Naive B cell (primary cell): Measurements from ENCODE around the gene TSPAN33. TPM values are rescaled to one million over a fixed set of nuclear protein-coding genes. Genes with fewer than 3 reads are reported as not detected.

Source experiments
- ATAC-seq, 2 donors: fragments of 150-1000 bp; cut with Tn5 transposase; 2 replicates each; pipeline ENCODE4 v1.10.0; 2021; ENCODE audit warnings: low read depth in 2 of 2, mild to moderate bottlenecking in 2 of 2, moderate library complexity in 2 of 2
- DNase-seq: peaks from one replicate; pipeline ENCODE4 v3.0.0; 2022
- H3K27ac Mint-ChIP-seq, 6 donors: one replicate each; pipeline ENCODE4 v1.8.0; 2020 to 2022; ENCODE audit warnings: mild to moderate bottlenecking in 6 of 6, mixed read lengths in 6 of 6, moderate library complexity in 5 of 6, inconsistent platforms in 2 of 6
- H3K27me3 Mint-ChIP-seq, 3 donors: one replicate each; pipeline ENCODE4 v1.8.0; 2021 to 2022; ENCODE audit warnings: mixed read lengths in 3 of 3, mild to moderate bottlenecking in 1 of 3
- H3K36me3 Mint-ChIP-seq, 2 donors: one replicate each; pipeline ENCODE4 v1.8.0; 2020 to 2022; ENCODE audit warnings: mixed read lengths in 2 of 2, inconsistent platforms in 1 of 2, mild to moderate bottlenecking in 1 of 2
- H3K4me1 Mint-ChIP-seq, 3 donors: one replicate each; pipeline ENCODE4 v1.8.0; 2020 to 2022; ENCODE audit warnings: mixed read lengths in 3 of 3, inconsistent platforms in 1 of 3, mild to moderate bottlenecking in 1 of 3, moderate library complexity in 1 of 3
- H3K4me3 Mint-ChIP-seq, 8 donors: one replicate each; pipeline ENCODE4 v1.8.0; 2020 to 2022; ENCODE audit warnings: mild to moderate bottlenecking in 8 of 8, mixed read lengths in 8 of 8, moderate library complexity in 8 of 8, inconsistent platforms in 2 of 8
- H3K9me3 Mint-ChIP-seq, 7 donors: one replicate each; pipeline ENCODE4 v1.8.0; 2020 to 2022; ENCODE audit warnings: mixed read lengths in 7 of 7, mild to moderate bottlenecking in 5 of 7, inconsistent platforms in 2 of 7, moderate library complexity in 1 of 7
- polyA plus RNA-seq, 6 donors: library from polyadenylated mRNA; unstranded; fragments of 300-500 nt; fragmentation: Illumina TruSeq; gene quantifications; one replicate each; pipeline ENCODE4 v1.2.3, GENCODE V29; 2021; ENCODE audit warnings: low read depth in 6 of 6

The TSPAN33 gene
- polyA plus RNA-seq, 6 donors from 2014 or later, result 92.8 to 171 (median 136) TPM

- no peaks in the 10 kb centered on the region for H3K36me3 Mint-ChIP-seq
- H3K27ac Mint-ChIP-seq, result peak overlapping the region in 3 of 6 donors; percentile 73 to 86 (median 75)
- peak overlapping the region; percentile 71 to 94 (median 86) for H3K4me3 Mint-ChIP-seq
- DNase-seq, result no peak
- peaks cover 20 to 28% (median 20%) of the 10 kb centered on the region in 3 donors for H3K4me1 Mint-ChIP-seq
- H3K27me3 Mint-ChIP-seq, result peaks cover 21 to 35% (median 34%) of the 10 kb centered on the region in 3 donors
- ATAC-seq, result peak; percentile 32 to 43
- H3K9me3 Mint-ChIP-seq, result no peaks in the 10 kb centered on the region
Measured at GRCh38 chr7:129188892-129189660, 44.6 kb downstream of the TSPAN33 start.

- DNase-seq (no peak), ATAC-seq (no peak)
- H3K4me1 Mint-ChIP-seq, result peaks cover 20 to 28% (median 20%) of the 10 kb centered on the region in 3 donors
- peaks cover 21 to 35% (median 34%) of the 10 kb centered on the region in 3 donors for H3K27me3 Mint-ChIP-seq
- no peaks in the 10 kb centered on the region for H3K36me3 Mint-ChIP-seq
- H3K27ac Mint-ChIP-seq, result peak overlapping the region in 3 of 6 donors; percentile 75 to 86 (median 83)
- peak overlapping the region; percentile 71 to 94 (median 85) for H3K4me3 Mint-ChIP-seq
- H3K9me3 Mint-ChIP-seq, result no peaks in the 10 kb centered on the region
Measured at GRCh38 chr7:129189661-129190310, 45.3 kb downstream of the TSPAN33 start.

GRCh38 chr7:129191272-129191671, 46.8 kb downstream of the TSPAN33 start:
- Mint-ChIP-seq H3K9me3 (no peaks in the 10 kb centered on the region), H3K27me3 (peaks cover 21 to 35% (median 34%) of the 10 kb centered on the region in 3 donors), H3K4me3 (peak overlapping the region in 1 of 8 donors; percentile 64), H3K27ac (no peak overlapping the region), H3K36me3 (no peaks in the 10 kb centered on the region), H3K4me1 (peaks cover 20 to 27% (median 20%) of the 10 kb centered on the region in 3 donors)
- no peak for DNase-seq
- no peak for ATAC-seq

- ATAC-seq, result no peak
- no peak overlapping the region for H3K4me3 Mint-ChIP-seq
- H3K36me3 Mint-ChIP-seq, result no peaks in the 10 kb centered on the region
- peaks cover 16 to 30% (median 26%) of the 10 kb centered on the region in 3 donors for H3K27me3 Mint-ChIP-seq
- H3K9me3 Mint-ChIP-seq, result peaks cover 0 to 4% (median 0%) of the 10 kb centered on the region in 7 donors
- no peak overlapping the region for H3K27ac Mint-ChIP-seq
- H3K4me1 Mint-ChIP-seq, result peaks cover 20 to 21% (median 20%) of the 10 kb centered on the region in 3 donors
- DNase-seq, result no peak
Measured at GRCh38 chr7:129193892-129194291, 49.4 kb downstream of the TSPAN33 start.

GRCh38 chr7:129197771-129198170, 53.3 kb downstream of the TSPAN33 start:
- no peak overlapping the region for H3K27ac Mint-ChIP-seq
- peak; percentile 45 to 60 for ATAC-seq

GRCh38 chr7:129199406-129199805, 54.9 kb downstream of the TSPAN33 start:
- Mint-ChIP-seq H3K4me3 (no peak overlapping the region), H3K9me3 (peaks cover 0 to 4% (median 0%) of the 10 kb centered on the region in 7 donors), H3K36me3 (no peaks in the 10 kb centered on the region), H3K27ac (no peak overlapping the region), H3K4me1 (peaks cover 9 to 13% (median 11%) of the 10 kb centered on the region in 3 donors), H3K27me3 (no peaks in the 10 kb centered on the region)
- ATAC-seq (no peak), DNase-seq (no peak)

More at GRCh38 chr7:129197771-129198170, 53.3 kb downstream of the TSPAN33 start:
- no peak for DNase-seq
- H3K27me3 Mint-ChIP-seq, result peaks cover 0 to 1% (median under 1%) of the 10 kb centered on the region in 3 donors
- peaks cover 0 to 4% (median 0%) of the 10 kb centered on the region in 7 donors for H3K9me3 Mint-ChIP-seq
- no peaks in the 10 kb centered on the region for H3K36me3 Mint-ChIP-seq
- H3K4me1 Mint-ChIP-seq, result peaks cover 9 to 13% (median 11%) of the 10 kb centered on the region in 3 donors
- peak overlapping the region in 1 of 8 donors; percentile 46 for H3K4me3 Mint-ChIP-seq

GRCh38 chr7:129202058-129202777, 57.7 kb downstream of the TSPAN33 start:
- H3K9me3 Mint-ChIP-seq, result peaks cover 0 to 4% (median 0%) of the 10 kb centered on the region in 7 donors
- H3K27me3 Mint-ChIP-seq, result no peaks in the 10 kb centered on the region
- peaks cover 9 to 13% (median 11%) of the 10 kb centered on the region in 3 donors for H3K4me1 Mint-ChIP-seq
- H3K27ac Mint-ChIP-seq, result peak overlapping the region in 1 of 6 donors; percentile 9
- no peak overlapping the region for H3K4me3 Mint-ChIP-seq
- no peak for DNase-seq
- no peak for ATAC-seq
- H3K36me3 Mint-ChIP-seq, result no peaks in the 10 kb centered on the region

- H3K27ac Mint-ChIP-seq, result peak overlapping the region in 1 of 6 donors; percentile 10
- no peaks in the 10 kb centered on the region for H3K27me3 Mint-ChIP-seq
- no peaks in the 10 kb centered on the region for H3K36me3 Mint-ChIP-seq
- no peak for DNase-seq
- peaks cover 2 to 4% (median 3%) of the 10 kb centered on the region in 3 donors for H3K4me1 Mint-ChIP-seq
- no peak for ATAC-seq
- no peak overlapping the region for H3K4me3 Mint-ChIP-seq
- H3K9me3 Mint-ChIP-seq, result peaks cover 0 to 3% (median 0%) of the 10 kb centered on the region in 7 donors
Measured at GRCh38 chr7:129203050-129203741, 58.7 kb downstream of the TSPAN33 start.

- no peak overlapping the region for H3K4me3 Mint-ChIP-seq
- H3K4me1 Mint-ChIP-seq, result peaks cover 0 to 2% (median under 1%) of the 10 kb centered on the region in 3 donors
- peak overlapping the region in 2 of 6 donors; percentile 66 to 86 for H3K27ac Mint-ChIP-seq
- no peak for DNase-seq
- peak in 1 of 2 donors; percentile 20 for ATAC-seq
- no peaks in the 10 kb centered on the region for H3K27me3 Mint-ChIP-seq
- H3K36me3 Mint-ChIP-seq, result no peaks in the 10 kb centered on the region
- no peaks in the 10 kb centered on the region for H3K9me3 Mint-ChIP-seq
Measured at GRCh38 chr7:129205126-129205818, 60.8 kb downstream of the TSPAN33 start.

- H3K4me3 Mint-ChIP-seq, result no peak overlapping the region
- DNase-seq (no peak), ATAC-seq (no peak)
- H3K27me3 Mint-ChIP-seq, result no peaks in the 10 kb centered on the region
- no peaks in the 10 kb centered on the region for H3K9me3 Mint-ChIP-seq
- H3K27ac Mint-ChIP-seq, result peak overlapping the region in 2 of 6 donors; percentile 6 to 9
- no peaks in the 10 kb centered on the region for H3K36me3 Mint-ChIP-seq
- H3K4me1 Mint-ChIP-seq, result peaks cover 0 to 7% (median 4%) of the 10 kb centered on the region in 3 donors
Measured at GRCh38 chr7:129205987-129206785, 61.7 kb downstream of the TSPAN33 start.

GRCh38 chr7:129208667-129209066, 64.2 kb downstream of the TSPAN33 start:
- ATAC-seq, result no peak
- H3K27ac Mint-ChIP-seq, result peak overlapping the region in 2 of 6 donors; percentile 21 to 23

More at GRCh38 chr7:129208667-129209066, 64.2 kb downstream of the TSPAN33 start:
- no peak overlapping the region for H3K4me3 Mint-ChIP-seq
- no peaks in the 10 kb centered on the region for H3K36me3 Mint-ChIP-seq
- H3K9me3 Mint-ChIP-seq, result no peaks in the 10 kb centered on the region
- no peak for DNase-seq
- H3K4me1 Mint-ChIP-seq, result peaks cover 0 to 7% (median 4%) of the 10 kb centered on the region in 3 donors
- no peaks in the 10 kb centered on the region for H3K27me3 Mint-ChIP-seq
